KMS-11 (cell line): ENCODE data around the gene SMARCAL1.

Source experiments
- H2AFZ ChIP-seq: fragments of 200-600 bp; sonication (generic); 2 replicates; pipeline ENCODE4 v1.6.1; 2016; ENCODE audit warnings: antibody characterized with exemption, mixed run types, low read depth
- H3K27ac ChIP-seq: fragments of 200-600 bp; sonication (generic); 2 replicates; pipeline ENCODE4 v1.6.1; 2016; ENCODE audit warnings: mild to moderate bottlenecking, mixed run types
- H3K27me3 ChIP-seq: fragments of 200-600 bp; sonication (generic); 2 replicates; pipeline ENCODE4 v1.6.1; 2017; ENCODE audit warnings: mild to moderate bottlenecking, low read depth, mixed run types, moderate library complexity; ENCODE audit not compliant: insufficient read depth
- H3K36me3 ChIP-seq: fragments of 200-600 bp; sonication (generic); 2 replicates; pipeline ENCODE4 v1.6.1; 2017; ENCODE audit warnings: mild to moderate bottlenecking, mixed run types; ENCODE audit not compliant: insufficient read depth
- H3K4me1 ChIP-seq: fragments of 200-600 bp; sonication (generic); 2 replicates; pipeline ENCODE4 v1.6.1; 2016; ENCODE audit warnings: mild to moderate bottlenecking, low read depth, mixed run types; ENCODE audit not compliant: poor library complexity, severe bottlenecking
- H3K4me2 ChIP-seq: fragments of 200-600 bp; sonication (generic); 2 replicates; pipeline ENCODE4 v1.7.0; 2016; ENCODE audit warnings: mild to moderate bottlenecking, mixed run types
- H3K4me3 ChIP-seq: fragments of 200-600 bp; sonication (generic); IDR thresholded peaks from 2 replicates; pipeline ENCODE4 v1.6.1; 2017; ENCODE audit warnings: low read depth, low read length, mixed read lengths; ENCODE audit not compliant: insufficient read depth
- H3K79me2 ChIP-seq: fragments of 200-600 bp; sonication (generic); 2 replicates; pipeline ENCODE4 v1.6.1; 2016; ENCODE audit warnings: low read depth, mixed run types; ENCODE audit not compliant: insufficient read depth
- H3K9ac ChIP-seq: fragments of 200-600 bp; sonication (generic); 2 replicates; pipeline ENCODE4 v1.6.1; 2016; ENCODE audit warnings: mild to moderate bottlenecking, mixed run types
- H4K20me1 ChIP-seq: fragments of 200-600 bp; sonication (generic); 2 replicates; pipeline ENCODE4 v1.6.1; 2016; ENCODE audit warnings: mild to moderate bottlenecking, mixed run types; ENCODE audit not compliant: insufficient read depth
- CTCF ChIP-seq: fragments of 200-600 bp; sonication (generic); conservative IDR thresholded peaks from 2 replicates; pipeline ENCODE4 v1.6.1; 2017; ENCODE audit warnings: low read depth, mild to moderate bottlenecking, antibody characterized with exemption, low read length, moderate library complexity, mixed read lengths

SMARCAL1 gene

GRCh38 chr2:216366777-216367471 is 45.4 kb upstream of the SMARCAL1 start:
- no peak overlapping the region for H3K4me2 ChIP-seq
- H3K4me1 ChIP-seq, result no peaks in the 10 kb centered on the region
- H3K36me3 ChIP-seq, result no peaks in the 10 kb centered on the region
- H3K79me2 ChIP-seq, result no peaks in the 10 kb centered on the region
- TF ChIP-seq CTCF, result no peak
- no peaks in the 10 kb centered on the region for H3K27me3 ChIP-seq
- H3K27ac ChIP-seq, result no peak overlapping the region
- no peak overlapping the region for H3K4me3 ChIP-seq
- no peak overlapping the region for H2AFZ ChIP-seq
- H4K20me1 ChIP-seq, result no peaks in the 10 kb centered on the region
- H3K9ac ChIP-seq, result no peak overlapping the region

DNA sequence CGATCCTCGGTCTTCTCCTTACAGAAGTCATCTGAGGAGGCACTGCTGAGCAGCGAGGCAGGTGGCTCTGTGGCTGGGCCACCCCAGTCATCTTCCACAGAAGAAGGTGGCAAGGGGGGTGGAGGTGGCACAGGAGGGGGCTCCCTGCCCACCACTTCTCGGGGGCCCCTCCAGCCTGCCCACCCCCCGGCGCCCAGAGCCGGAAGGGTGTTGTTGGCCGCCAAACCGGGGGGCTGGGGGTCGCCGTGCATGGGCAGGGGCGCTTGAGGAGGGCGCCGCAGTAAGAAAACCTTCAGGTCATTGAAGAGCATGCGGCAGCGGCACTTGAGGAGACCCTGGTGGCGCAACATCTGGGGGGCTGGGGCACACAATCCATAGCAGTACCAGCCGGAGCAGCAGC is 42.5 kb upstream of the SMARCAL1 start:
- Histone ChIP-seq H3K79me2 (no peaks in the 10 kb centered on the region), H3K4me1 (no peaks in the 10 kb centered on the region), H3K36me3 (no peaks in the 10 kb centered on the region), H3K27me3 (no peaks in the 10 kb centered on the region), H3K4me2 (no peak overlapping the region), H3K9ac (no peak overlapping the region), H3K27ac (no peak overlapping the region), H4K20me1 (no peaks in the 10 kb centered on the region), H3K4me3 (no peak overlapping the region), H2AFZ (no peak overlapping the region)
- no peak for TF ChIP-seq CTCF

- Histone ChIP-seq H3K9ac (no peak overlapping the region), H3K4me2 (no peak overlapping the region), H3K4me1 (no peaks in the 10 kb centered on the region), H3K79me2 (no peaks in the 10 kb centered on the region), H3K4me3 (no peak overlapping the region), H3K27ac (no peak overlapping the region), H2AFZ (no peak overlapping the region), H4K20me1 (no peaks in the 10 kb centered on the region), H3K36me3 (no peaks in the 10 kb centered on the region), H3K27me3 (no peaks in the 10 kb centered on the region)
- TF ChIP-seq CTCF, result no peak
These were observed 41.1 kb upstream of the SMARCAL1 start for GRCh38 chr2:216370961-216371712.

DNA sequence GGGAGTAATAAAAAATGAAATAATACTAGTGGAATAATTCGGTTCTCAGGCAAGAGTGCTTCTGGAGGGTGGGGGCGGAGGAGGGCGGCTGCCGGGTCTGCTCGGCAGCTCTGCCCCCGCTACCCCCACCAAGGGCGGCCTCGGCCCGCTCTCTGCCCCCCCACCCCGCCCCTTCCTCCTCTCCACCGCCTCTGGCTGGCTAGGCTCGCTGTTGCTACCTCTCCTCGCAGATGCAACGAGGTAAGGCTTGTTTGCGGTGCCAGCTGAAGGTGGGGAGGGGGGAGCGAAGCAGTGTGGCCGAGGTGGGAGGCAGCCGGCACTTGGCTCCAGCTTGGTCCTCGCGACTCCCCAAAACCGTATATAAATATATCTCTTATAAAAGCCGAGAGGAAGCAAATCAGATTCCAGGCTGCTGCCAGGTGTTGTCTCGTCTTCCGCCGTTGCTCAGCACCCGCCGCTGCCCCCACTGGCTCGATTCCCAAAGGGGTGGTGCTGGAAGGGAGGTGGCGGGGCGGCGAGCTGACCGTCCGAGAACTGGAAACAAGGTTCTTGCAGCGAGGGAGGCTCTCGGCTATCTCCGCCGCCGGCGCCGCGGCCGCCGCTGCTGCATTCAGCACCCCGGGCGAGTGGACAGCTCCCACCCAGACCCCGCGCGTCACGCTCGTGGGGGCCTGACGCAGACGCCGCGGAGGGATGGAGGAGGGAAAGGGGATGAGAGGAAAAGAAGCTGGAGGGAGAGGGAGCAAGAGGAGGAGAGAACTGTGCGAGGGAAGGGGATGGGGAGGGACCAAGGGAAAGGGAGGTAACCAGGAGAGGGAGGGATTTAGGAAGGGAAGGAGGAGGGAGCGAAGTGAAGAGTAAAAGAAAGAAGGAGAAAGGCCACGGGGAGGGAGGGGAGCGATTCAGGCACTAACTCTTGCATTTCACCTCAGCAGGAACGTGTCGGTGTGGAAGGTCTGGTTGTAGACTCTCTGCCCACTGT is 40.3 kb upstream of the SMARCAL1 start, which contains the start of gene MARCHF4:
TSS of gene MARCHF4 (minus strand) at position 763 of the 982 bp plus-strand sequence. CDS start 2,223 bp downstream, outside the sequence.
- no peak for TF ChIP-seq CTCF
- H3K36me3 ChIP-seq, result no peaks in the 10 kb centered on the region
- no peaks in the 10 kb centered on the region for H4K20me1 ChIP-seq
- no peak within 1 kb of the TSS for H3K4me2 ChIP-seq
- H3K79me2 ChIP-seq, result no peaks in the 10 kb centered on the region
- H3K4me3 ChIP-seq, result no peak within 1 kb of the TSS
- H2AFZ ChIP-seq, result no peak within 1 kb of the TSS
- H3K4me1 ChIP-seq, result no peaks in the 10 kb centered on the region
- H3K27ac ChIP-seq, result no peak within 1 kb of the TSS
- H3K9ac ChIP-seq, result no peak within 1 kb of the TSS
- no peaks in the 10 kb centered on the region for H3K27me3 ChIP-seq
